NB4 (cell line): ENCODE measurements around the gene ZNF554.

Experiments
- DNase-seq: peaks from one replicate; pipeline ENCODE4 v3.0.0; 2010; ENCODE audit warnings: low read depth
- H3K4me3 ChIP-seq: one replicate; pipeline ENCODE4 v1.5.1; 2011; ENCODE audit warnings: mild to moderate bottlenecking, low read depth, low read length, moderate library complexity
- CTCF ChIP-seq: IDR thresholded peaks from one replicate; pipeline ENCODE4 v1.5.1; 2012; ENCODE audit warnings: low read depth, low read length
- MAX ChIP-seq: IDR thresholded peaks from 2 replicates; pipeline ENCODE4 v1.6.1; 2011; ENCODE audit warnings: low read depth, low read length
- MYC ChIP-seq: IDR thresholded peaks from 2 replicates; pipeline ENCODE4 v1.6.1; 2011; ENCODE audit warnings: low read depth, low read length
- POLR2A ChIP-seq: IDR thresholded peaks from 2 replicates; pipeline ENCODE4 v1.6.1; 2011; ENCODE audit warnings: mild to moderate bottlenecking; ENCODE audit not compliant: insufficient read length; ENCODE audit errors: extremely low read depth

The ZNF554 gene

GRCh38 chr19:2852598-2852997 is 32.9 kb downstream of the ZNF554 start:
- DNase-seq = no peak
- no peak for TF ChIP-seq MYC
- TF ChIP-seq POLR2A = no peak
- no peak for TF ChIP-seq MAX
- no peak for TF ChIP-seq CTCF
- H3K4me3 ChIP-seq = no peak overlapping the region

- DNase-seq = no peak
- no peak for TF ChIP-seq CTCF
- no peak for TF ChIP-seq POLR2A
- TF ChIP-seq MYC = no peak
- no peak for TF ChIP-seq MAX
- no peak overlapping the region for H3K4me3 ChIP-seq
These were observed 33.4 kb downstream of the ZNF554 start for GRCh38 chr19:2853015-2853606.

GRCh38 chr19:2854849-2855248 is 35.2 kb downstream of the ZNF554 start:
- no peak overlapping the region for H3K4me3 ChIP-seq
- TF ChIP-seq MYC (no peak), MAX (no peak), POLR2A (no peak), CTCF (no peak)
- DNase-seq = no peak

GRCh38 chr19:2856457-2857050 is 36.9 kb downstream of the ZNF554 start:
- TF ChIP-seq CTCF (no peak), MYC (no peak), POLR2A (no peak), MAX (no peak)
- no peak overlapping the region for H3K4me3 ChIP-seq
- no peak for DNase-seq

GRCh38 chr19:2858864-2859263 is 39.2 kb downstream of the ZNF554 start:
- no peak for DNase-seq
- TF ChIP-seq POLR2A = no peak
- no peak for TF ChIP-seq CTCF
- no peak for TF ChIP-seq MYC
- TF ChIP-seq MAX = no peak
- no peak overlapping the region for H3K4me3 ChIP-seq

GRCh38 chr19:2863816-2864215 is 44.1 kb downstream of the ZNF554 start:
- DNase-seq = no peak
- no peak overlapping the region for H3K4me3 ChIP-seq
- TF ChIP-seq MYC = no peak
